Suppressor macrophage treated with lipopolysaccharide for 1 hour (primary cell): ENCODE measurements around the gene FRS2.

Source experiments
- DNase-seq, 3 donors: peaks; one replicate each; pipeline ENCODE4 v3.0.0-alpha.2; 2020 to 2022

The FRS2 gene

GRCh38 chr12:69533844-69534243 lies 63.7 kb downstream of the FRS2 start:
- DNase-seq: no peak

GRCh38 chr12:69534389-69534822 lies 64.2 kb downstream of the FRS2 start:
- peak; percentile 86 to 92 (median 91) for DNase-seq

GRCh38 chr12:69540987-69541386 lies 70.8 kb downstream of the FRS2 start:
- no peak for DNase-seq

- no peak for DNase-seq
Measured at GRCh38 chr12:69544087-69544486, 73.9 kb downstream of the FRS2 start.

- peak in 2 of 3 donors; percentile 30 to 37 for DNase-seq
Measured at GRCh38 chr12:69545081-69545480, 74.9 kb downstream of the FRS2 start.

GRCh38 chr12:69546693-69547438 lies 76.7 kb downstream of the FRS2 start:
- no peak for DNase-seq

GRCh38 chr12:69548687-69549086 lies 78.5 kb downstream of the FRS2 start:
- DNase-seq: no peak

- DNase-seq: no peak
Measured at GRCh38 chr12:69550569-69551350, 80.6 kb downstream of the FRS2 start.

GRCh38 chr12:69553628-69554248 lies 83.5 kb downstream of the FRS2 start:
- peak in 1 of 3 donors; percentile 9 for DNase-seq

GRCh38 chr12:69555461-69555860 lies 85.3 kb downstream of the FRS2 start:
- no peak for DNase-seq

GRCh38 chr12:69556383-69556782 lies 86.2 kb downstream of the FRS2 start:
- no peak for DNase-seq

- no peak for DNase-seq
Measured at GRCh38 chr12:69563166-69563762, 93.1 kb downstream of the FRS2 start.

- no peak for DNase-seq
Measured at GRCh38 chr12:69566603-69567002, 96.4 kb downstream of the FRS2 start.

- no peak for DNase-seq
Measured at GRCh38 chr12:69569236-69569635, 99.0 kb downstream of the FRS2 start.

- no peak for DNase-seq
Measured at GRCh38 chr12:69570000-69570516, 99.9 kb downstream of the FRS2 start.

- DNase-seq: peak; percentile 67 to 75 (median 73)
Measured at GRCh38 chr12:69570545-69571399, 100.6 kb downstream of the FRS2 start.

GRCh38 chr12:69575346-69575745 lies 105.2 kb downstream of the FRS2 start:
- no peak for DNase-seq

GRCh38 chr12:69578283-69578682 lies 108.1 kb downstream of the FRS2 start:
- peak in 1 of 3 donors; percentile 4 for DNase-seq

- no peak for DNase-seq
Measured at GRCh38 chr12:69579029-69579428, 108.8 kb downstream of the FRS2 start.

- DNase-seq: no peak
Measured at GRCh38 chr12:69580074-69580473, 109.9 kb downstream of the FRS2 start.

GRCh38 chr12:69583203-69583602 lies 113.0 kb downstream of the FRS2 start:
- DNase-seq: no peak
